ENCODE data around the gene TMEM9.
A peak's percentile ranks its signal among the peaks of the same experiment; 100 is the strongest.

Gene TMEM9

GRCh38 chr1:201119206-201120197, 34.8 kb downstream of the TMEM9 start:
- DNase-seq (ENCODE audit: low spot score), result peak; percentile 66
- TF ChIP-seq, protein P1, sequence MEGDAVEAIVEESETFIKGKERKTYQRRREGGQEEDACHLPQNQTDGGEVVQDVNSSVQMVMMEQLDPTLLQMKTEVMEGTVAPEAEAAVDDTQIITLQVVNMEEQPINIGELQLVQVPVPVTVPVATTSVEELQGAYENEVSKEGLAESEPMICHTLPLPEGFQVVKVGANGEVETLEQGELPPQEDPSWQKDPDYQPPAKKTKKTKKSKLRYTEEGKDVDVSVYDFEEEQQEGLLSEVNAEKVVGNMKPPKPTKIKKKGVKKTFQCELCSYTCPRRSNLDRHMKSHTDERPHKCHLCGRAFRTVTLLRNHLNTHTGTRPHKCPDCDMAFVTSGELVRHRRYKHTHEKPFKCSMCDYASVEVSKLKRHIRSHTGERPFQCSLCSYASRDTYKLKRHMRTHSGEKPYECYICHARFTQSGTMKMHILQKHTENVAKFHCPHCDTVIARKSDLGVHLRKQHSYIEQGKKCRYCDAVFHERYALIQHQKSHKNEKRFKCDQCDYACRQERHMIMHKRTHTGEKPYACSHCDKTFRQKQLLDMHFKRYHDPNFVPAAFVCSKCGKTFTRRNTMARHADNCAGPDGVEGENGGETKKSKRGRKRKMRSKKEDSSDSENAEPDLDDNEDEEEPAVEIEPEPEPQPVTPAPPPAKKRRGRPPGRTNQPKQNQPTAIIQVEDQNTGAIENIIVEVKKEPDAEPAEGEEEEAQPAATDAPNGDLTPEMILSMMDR (IDR thresholded peaks at IDR 0.05; ENCODE audit: extremely low read depth, missing control alignments), result peak; percentile 49

GRCh38 chr1:201116091-201116490, 38.2 kb downstream of the TMEM9 start:
- TF ChIP-seq, protein P1 (IDR thresholded peaks at IDR 0.05; ENCODE audit: extremely low read depth, missing control alignments), result no peak
- DNase-seq (ENCODE audit: low spot score), result no peak

GRCh38 chr1:201115390-201115937, 38.8 kb downstream of the TMEM9 start:
- TF ChIP-seq, protein P1 (IDR thresholded peaks at IDR 0.05; ENCODE audit: extremely low read depth, missing control alignments), result no peak

GRCh38 chr1:201114245-201115131, 39.8 kb downstream of the TMEM9 start:
- DNase-seq (ENCODE audit: low spot score), result peak; percentile 93
- TF ChIP-seq, protein P1 (IDR thresholded peaks at IDR 0.05; ENCODE audit: extremely low read depth, missing control alignments), result peak; percentile 78

More at GRCh38 chr1:201115390-201115937, 38.8 kb downstream of the TMEM9 start:
- DNase-seq (ENCODE audit: low spot score), result no peak

DNA sequence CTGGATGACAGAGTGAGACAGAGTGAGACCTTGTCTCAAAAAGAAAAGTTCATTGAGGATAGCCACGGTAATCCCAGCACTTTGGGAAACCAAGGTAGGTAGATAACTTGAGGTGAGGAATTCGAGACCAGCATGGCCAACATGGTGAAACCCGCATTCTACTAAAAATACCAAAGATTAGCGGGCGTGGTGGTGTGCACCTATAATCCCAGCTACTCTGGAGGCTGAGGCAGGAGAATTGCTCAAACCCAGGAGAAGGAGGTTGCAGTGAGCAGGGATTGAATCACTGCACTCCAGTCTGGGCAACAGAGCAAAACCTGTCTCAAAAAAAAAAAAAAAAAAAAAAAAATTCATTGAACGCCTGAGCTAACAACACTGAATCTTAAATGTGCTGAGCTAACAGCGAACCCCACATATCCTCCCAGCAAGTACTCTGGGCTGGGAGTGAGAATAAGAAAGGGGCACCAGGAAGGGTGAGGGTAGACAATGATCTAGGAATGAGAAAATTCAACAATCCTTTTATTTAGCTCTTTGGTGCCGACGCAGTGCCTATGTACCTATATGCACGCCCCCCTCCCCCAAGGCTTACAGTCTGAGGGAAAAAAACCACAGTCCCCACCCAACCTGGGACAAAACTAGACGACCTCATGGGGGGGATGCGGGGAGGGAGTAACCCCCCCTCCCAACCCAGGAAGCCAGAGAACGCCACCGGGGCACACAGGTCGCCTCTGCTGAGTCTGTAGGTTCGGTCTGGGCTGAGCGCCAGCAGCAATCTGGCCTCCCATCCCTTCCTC, 40.6 kb downstream of the TMEM9 start:
- TF ChIP-seq, protein P1 (IDR thresholded peaks at IDR 0.05; ENCODE audit: extremely low read depth, missing control alignments), result no peak
- no peak for DNase-seq (ENCODE audit: low spot score)

GRCh38 chr1:201112926-201113325, 41.3 kb downstream of the TMEM9 start:
- DNase-seq (ENCODE audit: low spot score), result no peak
- TF ChIP-seq, protein P1 (IDR thresholded peaks at IDR 0.05; ENCODE audit: extremely low read depth, missing control alignments), result no peak
